ENCODE results near the gene DNAH6. TPM values are rescaled to one million over a fixed set of nuclear protein-coding genes. Genes with fewer than 3 reads are reported as not detected.

Gene DNAH6
- total and polyA plus RNA-seq, 2 of the 8 experiments (the other 6 are each of a cell fraction or from before 2014, with no cell fraction given): 0.06 to 0.43 TPM

DNA sequence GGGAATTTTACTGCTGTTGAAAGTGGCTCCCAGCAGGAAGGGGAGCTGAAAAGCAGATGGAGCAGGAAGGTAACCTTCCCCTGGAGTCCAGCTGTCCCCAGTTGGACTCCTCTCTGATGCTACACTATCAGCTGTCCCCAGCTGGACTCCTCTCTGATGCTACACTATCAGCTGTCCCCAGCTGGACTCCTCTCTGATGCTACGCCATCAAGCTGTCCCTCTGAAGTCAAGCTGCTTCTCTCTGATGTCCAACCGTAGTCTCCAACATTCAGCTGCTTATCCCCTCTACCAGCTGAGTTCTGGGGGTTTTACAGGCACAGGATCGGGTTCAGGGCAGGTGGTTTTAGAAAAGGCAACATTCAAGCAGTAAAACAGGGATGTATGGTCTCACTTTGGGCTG lies 37.4 kb upstream of the DNAH6 start:
- no peak for DNase-seq (ENCODE audit: low read depth in 1 of 2, low spot score in 2 of 2)
- H3K23me2 ChIP-seq (ENCODE audit: low read depth, low read length): no peaks in the 10 kb centered on the region
- no peak overlapping the region for H3K23ac ChIP-seq (ENCODE audit: insufficient read length)
- no peak overlapping the region for H3K4me2 ChIP-seq (ENCODE audit: insufficient read depth in 1 of 2, low read depth in 2 of 2, low read length in 2 of 2)
- no peak overlapping the region for H2AK5ac ChIP-seq (ENCODE audit: low read depth, low read length)
- no peak overlapping the region for H2BK20ac ChIP-seq (ENCODE audit: low read length)
- H3K4me3 ChIP-seq (ENCODE audit: extremely low read depth in 1 of 4, insufficient read depth in 2 of 4, low read depth in 3 of 4, low read length in 4 of 4): no peak overlapping the region
- FAIRE-seq: no peak
- ChIA-PET POLR2A (ENCODE audit: partially characterized antibody) (no interaction called here), CTCF (ENCODE audit: partially characterized antibody) (no interaction called here)
- H3K9me3 ChIP-seq (ENCODE audit: insufficient read depth in 2 of 2, low read depth in 1 of 2, low read length in 1 of 2): peaks cover 11 to 17% of the 10 kb centered on the region in 2 experiments
- no peaks in the 10 kb centered on the region for H4K20me1 ChIP-seq (replicated peaks in 1 of 2; ENCODE audit: control insufficient read depth in 1 of 2, insufficient read depth in 2 of 2, low read length in 2 of 2)
- no peak overlapping the region for H2BK120ac ChIP-seq (replicated peaks; ENCODE audit: low read depth, low read length)
- H2BK12ac ChIP-seq (ENCODE audit: low read depth, low read length): no peak overlapping the region
- H3K4me1 ChIP-seq (replicated peaks in 1 of 4; ENCODE audit: control insufficient read depth in 3 of 4, insufficient read depth in 4 of 4, low read length in 3 of 4): no peaks in the 10 kb centered on the region
- H2BK15ac ChIP-seq (ENCODE audit: low read length): no peak overlapping the region
- H3K18ac ChIP-seq (ENCODE audit: extremely low read depth, low read length): no peak overlapping the region
- H3K4ac ChIP-seq (replicated peaks; ENCODE audit: insufficient read length, low read depth, low read length): no peak overlapping the region
- H3K56ac ChIP-seq (replicated peaks; ENCODE audit: insufficient read length, low read depth, low read length): no peak overlapping the region
- H3K79me1 ChIP-seq (ENCODE audit: low read depth, low read length): no peaks in the 10 kb centered on the region
- WGBS, 2 experiments (ENCODE audit: extremely low coverage in 1 of 2, insufficient coverage in 1 of 2, insufficient read length in 1 of 2, insufficient replicate concordance in 2 of 2, low coverage in 1 of 2, low lambda C conversion rate in 2 of 2, missing lambda C conversion rate in 1 of 2): 84% methylated on average over 3 of the region's 3 CpGs; no CpG with 5 or more reads in 1 of the 2 experiments
- H4K5ac ChIP-seq (ENCODE audit: insufficient read length, low read depth, low read length): no peak overlapping the region
- H3K36me3 ChIP-seq (ENCODE audit: control insufficient read depth in 2 of 4, insufficient read depth in 4 of 4, low read length in 3 of 4): no peaks in the 10 kb centered on the region
- no peak overlapping the region for H4K91ac ChIP-seq (replicated peaks; ENCODE audit: insufficient read length, low read length)
- H3K27me3 ChIP-seq (replicated peaks in 1 of 4; ENCODE audit: control insufficient read depth in 3 of 4, extremely low read depth in 1 of 4, insufficient read depth in 3 of 4, low read length in 3 of 4): no peaks in the 10 kb centered on the region
- H2BK5ac ChIP-seq (ENCODE audit: low read depth, low read length): no peak overlapping the region
- H3K9ac ChIP-seq (replicated peaks in 1 of 4; ENCODE audit: extremely low read depth in 1 of 4, low read depth in 3 of 4, low read length in 3 of 4): no peak overlapping the region
- H3K79me2 ChIP-seq (ENCODE audit: control insufficient read depth in 1 of 2, insufficient read depth in 2 of 2, low read length in 2 of 2): no peaks in the 10 kb centered on the region
- H3K14ac ChIP-seq (ENCODE audit: insufficient read length): no peak overlapping the region
- H4K8ac ChIP-seq (ENCODE audit: extremely low read depth, insufficient read depth, low read length): no peak overlapping the region
- H2AFZ ChIP-seq (ENCODE audit: low read length): no peak overlapping the region
- H3K27ac ChIP-seq (ENCODE audit: low read depth, low read length): no peak overlapping the region
- TF ChIP-seq KDM4A (IDR thresholded peaks at IDR 0.05; ENCODE audit: low read depth, low read length, severe bottlenecking) (no peak), SIX5 (IDR thresholded peaks at IDR 0.05; ENCODE audit: low read depth, low read length) (no peak), NRF1 (IDR thresholded peaks at IDR 0.05; ENCODE audit: low read depth, low read length) (no peak), SP2 (IDR thresholded peaks at IDR 0.05; ENCODE audit: low read length) (no peak), CTBP2 (IDR thresholded peaks at IDR 0.05; ENCODE audit: borderline replicate concordance, insufficient read depth, insufficient read length, low read length) (no peak), SRF (IDR thresholded peaks at IDR 0.05; ENCODE audit: low read depth, low read length) (no peak), SUZ12 (IDR thresholded peaks at IDR 0.05; ENCODE audit: low read length) (no peak), BRCA1 (IDR thresholded peaks at IDR 0.05; ENCODE audit: low read depth, low read length) (no peak), HDAC2 (IDR thresholded peaks at IDR 0.05; ENCODE audit: borderline replicate concordance in 1 of 2, low read depth in 2 of 2, low read length in 2 of 2) (no peak), BACH1 (IDR thresholded peaks at IDR 0.05; ENCODE audit: low read length) (no peak), HDAC6 (IDR thresholded peaks at IDR 0.05; ENCODE audit: low read depth, low read length) (no peak), ZNF274 (IDR thresholded peaks at IDR 0.05; ENCODE audit: borderline replicate concordance, extremely low read depth, low read length) (no peak), POLR2AphosphoS5 (IDR thresholded peaks at IDR 0.05; ENCODE audit: low read depth, low read length) (no peak), GABPA (IDR thresholded peaks at IDR 0.05; ENCODE audit: borderline replicate concordance, insufficient read depth, low read length) (no peak)
- TF ChIP-seq, protein P1, sequence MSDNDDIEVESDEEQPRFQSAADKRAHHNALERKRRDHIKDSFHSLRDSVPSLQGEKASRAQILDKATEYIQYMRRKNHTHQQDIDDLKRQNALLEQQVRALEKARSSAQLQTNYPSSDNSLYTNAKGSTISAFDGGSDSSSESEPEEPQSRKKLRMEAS (IDR thresholded peaks at IDR 0.05): no peak
